Smooth muscle cell (in vitro differentiated cells): ENCODE data around the gene NUP210. TPM values are rescaled to one million over a fixed set of nuclear protein-coding genes. Genes with fewer than 3 reads are reported as not detected.

ENCODE experiments used
- DNase-seq: peaks from one replicate; lab custom pipeline; 2025; ENCODE audit not compliant: unreplicated experiment; lab: John Stamatoyannopoulos, UW
- H2AFZ ChIP-seq: fragments of 200-600 bp; sonication (generic); 2 replicates; pipeline ENCODE4 v1.6.0; 2016; ENCODE audit warnings: antibody characterized with exemption, low read depth, mild to moderate bottlenecking
- H3F3A ChIP-seq: fragments of 200-600 bp; sonication (generic); 2 replicates; pipeline ENCODE4 v1.6.0; 2017; ENCODE audit warnings: antibody characterized with exemption, low read depth
- H3K27ac ChIP-seq: fragments of 200-600 bp; sonication (generic); 2 replicates; pipeline ENCODE4 v1.5.1; 2016; ENCODE audit warnings: low read depth, mild to moderate bottlenecking
- H3K27me3 ChIP-seq: fragments of 200-600 bp; sonication (generic); 2 replicates; pipeline ENCODE4 v1.6.1; 2016; ENCODE audit warnings: low read depth, mild to moderate bottlenecking
- H3K36me3 ChIP-seq: fragments of 200-600 bp; sonication (generic); 2 replicates; pipeline ENCODE4 v1.5.1; 2016; ENCODE audit warnings: low read depth
- H3K4me1 ChIP-seq: fragments of 200-600 bp; sonication (generic); 2 replicates; pipeline ENCODE4 v1.5.1; 2016; ENCODE audit warnings: low read depth
- H3K4me2 ChIP-seq: fragments of 200-600 bp; sonication (generic); 2 replicates; pipeline ENCODE4 v1.6.0; 2016; ENCODE audit warnings: mild to moderate bottlenecking
- H3K4me3 ChIP-seq: fragments of 200-600 bp; sonication (generic); 2 replicates; pipeline ENCODE4 v1.5.1; 2016; ENCODE audit warnings: mild to moderate bottlenecking
- H3K79me2 ChIP-seq: fragments of 200-600 bp; sonication (generic); 2 replicates; pipeline ENCODE4 v1.6.0; 2016; ENCODE audit warnings: low read depth, mild to moderate bottlenecking
- H3K9ac ChIP-seq: fragments of 200-600 bp; sonication (generic); 2 replicates; pipeline ENCODE4 v1.6.0; 2016; ENCODE audit warnings: low read depth
- H3K9me3 ChIP-seq: fragments of 200-600 bp; sonication (generic); replicated peaks from 2 replicates; pipeline ENCODE4 v1.5.1; 2016; ENCODE audit warnings: low read depth
- H4K20me1 ChIP-seq: fragments of 200-600 bp; sonication (generic); 2 replicates; pipeline ENCODE4 v1.6.0; 2016; ENCODE audit warnings: low read depth
- WGBS: methylation state at CpG from one replicate; pipeline ENCODE4 v1.1.7; 2016; ENCODE audit warnings: low lambda C conversion rate; 5-methylcytosine and 5-hydroxymethylcytosine counted together
- polyA plus RNA-seq: library from polyadenylated mRNA; unstranded; fragments of >200 nt; fragmentation: Nextera tagmentation; extraction: Ambion mirVana; gene quantifications from 2 replicates; pipeline ENCODE4 v1.2.1, GENCODE V29; 2016
- total RNA-seq: library from RNA; depleted of rRNA; stranded (reverse); fragments of >200 nt; gene quantifications from 2 replicates; pipeline ENCODE4 v1.2.3, GENCODE V29; 2014
- TF ChIP-seq, protein P1 (sequence below): fragments of 200-600 bp; sonication (generic); IDR thresholded peaks from 2 replicates; pipeline ENCODE4 v1.5.1; 2017; ENCODE audit warnings: borderline replicate concordance, mild to moderate bottlenecking, antibody characterized with exemption; ENCODE audit not compliant: insufficient read depth, poor library complexity, severe bottlenecking

Gene NUP210
- total and polyA plus RNA-seq, 2 experiments from 2014 or later, result 0.35 to 1.5 TPM

GRCh38 chr3:13391308-13391707 lies 28.8 kb downstream of the NUP210 start:
- Histone ChIP-seq H3K27ac (no peak overlapping the region), H3K4me2 (no peak overlapping the region), H3K4me3 (no peak overlapping the region), H2AFZ (no peak overlapping the region), H4K20me1 (no peaks in the 10 kb centered on the region), H3K9me3 (no peaks in the 10 kb centered on the region), H3F3A (no peaks in the 10 kb centered on the region), H3K4me1 (no peaks in the 10 kb centered on the region), H3K79me2 (no peaks in the 10 kb centered on the region), H3K36me3 (no peaks in the 10 kb centered on the region), H3K27me3 (no peaks in the 10 kb centered on the region), H3K9ac (no peak overlapping the region)
- WGBS, result 89% methylated on average over 7 of the region's 7 CpGs
- no peak for DNase-seq
- TF ChIP-seq, protein P1, sequence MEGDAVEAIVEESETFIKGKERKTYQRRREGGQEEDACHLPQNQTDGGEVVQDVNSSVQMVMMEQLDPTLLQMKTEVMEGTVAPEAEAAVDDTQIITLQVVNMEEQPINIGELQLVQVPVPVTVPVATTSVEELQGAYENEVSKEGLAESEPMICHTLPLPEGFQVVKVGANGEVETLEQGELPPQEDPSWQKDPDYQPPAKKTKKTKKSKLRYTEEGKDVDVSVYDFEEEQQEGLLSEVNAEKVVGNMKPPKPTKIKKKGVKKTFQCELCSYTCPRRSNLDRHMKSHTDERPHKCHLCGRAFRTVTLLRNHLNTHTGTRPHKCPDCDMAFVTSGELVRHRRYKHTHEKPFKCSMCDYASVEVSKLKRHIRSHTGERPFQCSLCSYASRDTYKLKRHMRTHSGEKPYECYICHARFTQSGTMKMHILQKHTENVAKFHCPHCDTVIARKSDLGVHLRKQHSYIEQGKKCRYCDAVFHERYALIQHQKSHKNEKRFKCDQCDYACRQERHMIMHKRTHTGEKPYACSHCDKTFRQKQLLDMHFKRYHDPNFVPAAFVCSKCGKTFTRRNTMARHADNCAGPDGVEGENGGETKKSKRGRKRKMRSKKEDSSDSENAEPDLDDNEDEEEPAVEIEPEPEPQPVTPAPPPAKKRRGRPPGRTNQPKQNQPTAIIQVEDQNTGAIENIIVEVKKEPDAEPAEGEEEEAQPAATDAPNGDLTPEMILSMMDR, result peak; percentile 20

GRCh38 chr3:13389378-13389777 lies 30.7 kb downstream of the NUP210 start:
- DNase-seq, result no peak
- WGBS, result 64% methylated on average over 7 of the region's 7 CpGs
- H3K9ac ChIP-seq, result no peak overlapping the region
- no peaks in the 10 kb centered on the region for H3K9me3 ChIP-seq
- no peak overlapping the region for H3K27ac ChIP-seq
- H3K4me3 ChIP-seq, result no peak overlapping the region
- H4K20me1 ChIP-seq, result no peaks in the 10 kb centered on the region
- H3K4me2 ChIP-seq, result no peak overlapping the region
- TF ChIP-seq, protein P1, result no peak
- H3K79me2 ChIP-seq, result no peaks in the 10 kb centered on the region
- H3K4me1 ChIP-seq, result no peaks in the 10 kb centered on the region
- no peaks in the 10 kb centered on the region for H3K27me3 ChIP-seq
- H2AFZ ChIP-seq, result no peak overlapping the region
- H3F3A ChIP-seq, result no peaks in the 10 kb centered on the region
- no peaks in the 10 kb centered on the region for H3K36me3 ChIP-seq

DNA sequence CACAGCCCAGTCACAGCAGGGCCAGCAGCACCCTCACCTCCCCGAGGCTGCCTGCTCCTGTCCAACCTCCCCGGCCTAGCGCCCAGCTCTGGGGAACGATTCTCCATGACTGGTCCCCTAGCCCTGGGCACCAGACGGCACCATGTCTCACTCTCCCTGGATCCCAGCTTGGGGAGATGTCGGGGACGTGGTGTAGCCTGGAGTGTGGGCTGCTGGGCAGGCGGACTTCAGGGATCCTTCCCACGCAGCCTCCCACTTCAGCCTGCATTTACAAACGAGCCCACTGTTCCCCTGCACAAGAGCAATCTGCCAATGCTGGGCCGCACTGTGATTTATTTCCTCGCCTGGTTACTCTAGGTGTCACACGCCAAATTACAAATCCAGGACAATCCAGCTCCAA lies 31.3 kb downstream of the NUP210 start:
- H3K27me3 ChIP-seq, result no peaks in the 10 kb centered on the region
- 94% methylated on average over 13 of the region's 13 CpGs for WGBS
- H3K79me2 ChIP-seq, result no peaks in the 10 kb centered on the region
- H3K4me1 ChIP-seq, result no peaks in the 10 kb centered on the region
- TF ChIP-seq, protein P1, result no peak
- no peaks in the 10 kb centered on the region for H3K9me3 ChIP-seq
- no peaks in the 10 kb centered on the region for H3K36me3 ChIP-seq
- no peaks in the 10 kb centered on the region for H4K20me1 ChIP-seq
- no peak overlapping the region for H3K4me3 ChIP-seq
- H3K27ac ChIP-seq, result no peak overlapping the region
- no peaks in the 10 kb centered on the region for H3F3A ChIP-seq
- H2AFZ ChIP-seq, result no peak overlapping the region
- no peak overlapping the region for H3K9ac ChIP-seq
- no peak for DNase-seq
- no peak overlapping the region for H3K4me2 ChIP-seq

- no peak overlapping the region for H3K9ac ChIP-seq
- no peaks in the 10 kb centered on the region for H3K4me1 ChIP-seq
- no peak overlapping the region for H3K4me2 ChIP-seq
- no peak for DNase-seq
- no peaks in the 10 kb centered on the region for H3K36me3 ChIP-seq
- 97% methylated on average over 3 of the region's 3 CpGs for WGBS
- TF ChIP-seq, protein P1, result no peak
- no peaks in the 10 kb centered on the region for H3F3A ChIP-seq
- no peak overlapping the region for H3K27ac ChIP-seq
- H2AFZ ChIP-seq, result no peak overlapping the region
- H3K79me2 ChIP-seq, result no peaks in the 10 kb centered on the region
- H4K20me1 ChIP-seq, result no peaks in the 10 kb centered on the region
- H3K9me3 ChIP-seq, result no peaks in the 10 kb centered on the region
- H3K4me3 ChIP-seq, result no peak overlapping the region
- no peaks in the 10 kb centered on the region for H3K27me3 ChIP-seq
Measured at GRCh38 chr3:13385373-13385965, 34.7 kb downstream of the NUP210 start.
